K562 (cell line): ENCODE measurements around the gene TNPO3. TPM values are rescaled to one million over a fixed set of nuclear protein-coding genes. Genes with fewer than 3 reads are reported as not detected.

ENCODE experiments used
- ATAC-seq: fragments of 200-7000 bp; cut with Tn5 transposase; 3 replicates; pipeline ENCODE4 v1.9.1; 2020; ENCODE audit warnings: moderate library complexity
- BruUV-seq: library from RNA; stranded (reverse); fragments of 400-500 nt; replicated peaks from 2 replicates; lab custom pipeline; 2021; lab: Mats Ljungman, UMichigan
- CTCF ChIA-PET: fragments of 300-600 bp; formaldehyde crosslinking; extraction: SDS; loops from one replicate; lab custom pipeline; 2021; ENCODE audit warnings: low intra/inter-chr PET ratio; lab: Yijun Ruan, JAX
- POLR2A ChIA-PET: fragments of 300-600, 350-650 bp; sonication (Branson Sonifier 250); formaldehyde crosslinking; extraction: SDS; loops from one replicate; lab custom pipeline; 2021; ENCODE audit warnings: antibody characterized with exemption, inconsistent platforms; lab: Yijun Ruan, JAX
- DNase-seq, 4 experiments: peaks; one replicate each; pipeline versions ENCODE4 v3.0.0 to v3.0.0-alpha.2; 2011 to 2018; ENCODE audit warnings: low spot score in 3 of 4, mixed read lengths in 3 of 4; ENCODE audit errors: extremely low read depth in 1 of 4
- FAIRE-seq: peaks from 2 replicates; lab custom pipeline; 2011; peaks lifted over from hg19 to GRCh38; lab: Jason Lieb, UNC
- H2AFZ ChIP-seq: 2 replicates; pipeline ENCODE4 v1.6.0; 2011; ENCODE audit warnings: low read depth, low read length, control low read depth, inconsistent platforms
- H3K27ac ChIP-seq: fragments of 200-600 bp; 3 replicates; pipeline ENCODE4 v1.8.0; 2011; ENCODE audit warnings: low read depth, mild to moderate bottlenecking, control low read depth, inconsistent platforms, low read length, moderate library complexity, mixed read lengths; ENCODE audit errors: extremely low read depth
- H3K27me3 ChIP-seq, 2 experiments: fragments of 300-600 bp in 1 of 2; 2 replicates in 1 of 2; 3 replicates in 1 of 2; pipeline versions ENCODE4 v1.6.0 to v1.8.0; 2011; ENCODE audit warnings: inconsistent platforms in 2 of 2, low read length in 2 of 2, mild to moderate bottlenecking in 1 of 2, mixed read lengths in 1 of 2, moderate library complexity in 1 of 2; ENCODE audit not compliant: control insufficient read depth in 2 of 2, insufficient read depth in 2 of 2
- H3K36me3 ChIP-seq: fragments of 300-600 bp; 3 replicates; pipeline ENCODE4 v1.8.0; 2011; ENCODE audit warnings: mild to moderate bottlenecking, low read length, inconsistent platforms; ENCODE audit not compliant: control insufficient read depth, insufficient read depth
- H3K4me1 ChIP-seq, 2 experiments: fragments of 200-600 bp in 1 of 2; replicated peaks in 1 of 2; 2 replicates in 1 of 2; 3 replicates in 1 of 2; pipeline versions ENCODE4 v1.5.1 to v1.8.0; 2011; ENCODE audit warnings: inconsistent platforms in 2 of 2, low read length in 2 of 2, mild to moderate bottlenecking in 1 of 2, mixed read lengths in 1 of 2, moderate library complexity in 1 of 2; ENCODE audit not compliant: control insufficient read depth in 2 of 2, insufficient read depth in 2 of 2
- H3K4me2 ChIP-seq: 2 replicates; pipeline ENCODE4 v1.6.1; 2011; ENCODE audit warnings: low read length, control low read depth, inconsistent platforms, mixed read lengths; ENCODE audit not compliant: insufficient read depth
- H3K4me3 ChIP-seq: fragments of 200-600 bp; sonication (generic), shearing (Covaris generic); 2 replicates; pipeline ENCODE4 v1.5.1; 2016; ENCODE audit warnings: control low read depth, inconsistent platforms
- H3K79me2 ChIP-seq: fragments of 200-600 bp; 3 replicates; pipeline ENCODE4 v1.8.0; 2011; ENCODE audit warnings: low read length, inconsistent platforms; ENCODE audit not compliant: control insufficient read depth, insufficient read depth
- H3K9ac ChIP-seq, 2 experiments: 2 replicates each; pipeline versions ENCODE4 v1.6.0 to v1.6.1; 2011; ENCODE audit warnings: low read depth in 2 of 2, low read length in 2 of 2, control low read depth in 1 of 2, inconsistent platforms in 1 of 2, mild to moderate bottlenecking in 1 of 2, mixed read lengths in 1 of 2; ENCODE audit not compliant: insufficient read depth in 1 of 2
- H3K9me1 ChIP-seq: one replicate; pipeline ENCODE4 v1.6.0; 2011; ENCODE audit warnings: inconsistent platforms, mild to moderate bottlenecking, low read length, moderate library complexity; ENCODE audit not compliant: control insufficient read depth, insufficient read depth
- H3K9me3 ChIP-seq: replicated peaks from 2 replicates; pipeline ENCODE4 v1.5.1; 2011; ENCODE audit warnings: low read depth, low read length, inconsistent platforms; ENCODE audit not compliant: control insufficient read depth, insufficient read depth
- H4K20me1 ChIP-seq: replicated peaks from 2 replicates; pipeline ENCODE4 v1.6.1; 2011; ENCODE audit warnings: low read length, inconsistent platforms, mixed read lengths; ENCODE audit not compliant: control insufficient read depth, insufficient read depth
- ETS1 ChIP-seq: conservative IDR thresholded peaks from 2 replicates; pipeline ENCODE4 v1.6.1; 2011; ENCODE audit warnings: low read depth, mild to moderate bottlenecking, low read length; ENCODE audit not compliant: control insufficient read depth
- EZH2 ChIP-seq: IDR thresholded peaks from 2 replicates; pipeline ENCODE4 v1.6.1; 2012; ENCODE audit warnings: low read depth, mild to moderate bottlenecking, inconsistent platforms, low read length, borderline replicate concordance
- NBN ChIP-seq: fragments of 450-650 bp; IDR thresholded peaks from 2 replicates; pipeline ENCODE4 v1.6.1; 2016; ENCODE audit warnings: low read depth, mild to moderate bottlenecking
- NR2C1 ChIP-seq, 2 experiments: fragments of 450-650 bp; IDR thresholded peaks; 2 replicates each; pipeline ENCODE4 v1.6.1; 2017; ENCODE audit warnings: mild to moderate bottlenecking in 2 of 2, antibody characterized with exemption in 1 of 2, inconsistent platforms in 1 of 2, missing compliant biosample characterization in 1 of 2, missing genetic modification characterization in 1 of 2
- SMC3 ChIP-seq: conservative IDR thresholded peaks from 2 replicates; pipeline ENCODE4 v1.6.1; 2011; ENCODE audit warnings: low read depth, low read length, improper control_type of control experiment; ENCODE audit not compliant: insufficient read depth
- SPI1 ChIP-seq: IDR thresholded peaks from 2 replicates; pipeline ENCODE4 v1.6.1; 2011; ENCODE audit warnings: low read depth, low read length, control low read depth, borderline replicate concordance
- STAT6 ChIP-seq: sonication (generic); formaldehyde crosslinking; IDR thresholded peaks from 2 replicates; pipeline ENCODE4 v1.8.1; 2023; ENCODE audit warnings: mild to moderate bottlenecking, missing genetic modification reagents
- ZNF717 ChIP-seq: fragments of 250-450 bp; sonication (Bioruptor Pico); IDR thresholded peaks from 2 replicates; pipeline ENCODE4 v1.5.0; 2021
- whole genome bisulfite sequencing: fragments of 100-300 bp; shearing (Covaris generic); methylation state at CpG from one replicate; pipeline ENCODE4 v1.1.6; 2016; ENCODE audit warnings: low coverage, mixed read lengths; ENCODE audit not compliant: insufficient coverage; ENCODE audit errors: missing lambda C conversion rate; 5-methylcytosine and 5-hydroxymethylcytosine counted together
- in situ Hi-C: fragments of 300-500 bp; cut with MboI; formaldehyde crosslinking; loops from 4 replicates; pipeline ENCODE4 v1.15.0; 2018; ENCODE audit warnings: inconsistent platforms, mixed read lengths
- intact Hi-C: fragments of 100-400 bp; cut with micrococcal nuclease; formaldehyde crosslinking; loops from 2 replicates; pipeline ENCODE4 v1.14.2; 2022
- polyA plus RNA-seq, 8 experiments: library from polyadenylated mRNA; depleted of rRNA in 4 of 8; stranded (reverse) in 5 of 8; unstranded in 3 of 8; fragments of >200 nt; fragmentation: Nextera tagmentation in 2 of 8; fragmentation: Illumina TruSeq in 1 of 8; extraction: Ambion mirVana in 2 of 8; extraction: Trizol in 1 of 8; gene quantifications; 2 replicates each; pipeline versions ENCODE4 v1.2.1 to v1.2.3, GENCODE V29; 2011 to 2014; ENCODE audit warnings: inconsistent platforms in 1 of 8, missing spikeins in 1 of 8
- total RNA-seq, 7 experiments: library from RNA; depleted of rRNA in 6 of 7; stranded (reverse); fragments of >200 nt in 6 of 7; fragmentation: Illumina TruSeq in 2 of 7; extraction: Trizol in 2 of 7; gene quantifications; 2 replicates each; pipeline versions ENCODE4 v1.2.1 to v1.2.3, GENCODE V29; 2011 to 2021; ENCODE audit warnings: low replicate concordance in 1 of 7
- TF ChIP-seq, protein P1 (sequence below): fragments of 250-450 bp; sonication (Bioruptor Pico); IDR thresholded peaks from 2 replicates; pipeline ENCODE4 v1.9.0; 2021; ENCODE audit warnings: mild to moderate bottlenecking, inconsistent platforms

The TNPO3 gene
- total and polyA plus RNA-seq, 9 of the 15 experiments (the other 6 are each of a cell fraction or from before 2014, with no cell fraction given), result 35.8 to 125 (median 110) TPM

DNA sequence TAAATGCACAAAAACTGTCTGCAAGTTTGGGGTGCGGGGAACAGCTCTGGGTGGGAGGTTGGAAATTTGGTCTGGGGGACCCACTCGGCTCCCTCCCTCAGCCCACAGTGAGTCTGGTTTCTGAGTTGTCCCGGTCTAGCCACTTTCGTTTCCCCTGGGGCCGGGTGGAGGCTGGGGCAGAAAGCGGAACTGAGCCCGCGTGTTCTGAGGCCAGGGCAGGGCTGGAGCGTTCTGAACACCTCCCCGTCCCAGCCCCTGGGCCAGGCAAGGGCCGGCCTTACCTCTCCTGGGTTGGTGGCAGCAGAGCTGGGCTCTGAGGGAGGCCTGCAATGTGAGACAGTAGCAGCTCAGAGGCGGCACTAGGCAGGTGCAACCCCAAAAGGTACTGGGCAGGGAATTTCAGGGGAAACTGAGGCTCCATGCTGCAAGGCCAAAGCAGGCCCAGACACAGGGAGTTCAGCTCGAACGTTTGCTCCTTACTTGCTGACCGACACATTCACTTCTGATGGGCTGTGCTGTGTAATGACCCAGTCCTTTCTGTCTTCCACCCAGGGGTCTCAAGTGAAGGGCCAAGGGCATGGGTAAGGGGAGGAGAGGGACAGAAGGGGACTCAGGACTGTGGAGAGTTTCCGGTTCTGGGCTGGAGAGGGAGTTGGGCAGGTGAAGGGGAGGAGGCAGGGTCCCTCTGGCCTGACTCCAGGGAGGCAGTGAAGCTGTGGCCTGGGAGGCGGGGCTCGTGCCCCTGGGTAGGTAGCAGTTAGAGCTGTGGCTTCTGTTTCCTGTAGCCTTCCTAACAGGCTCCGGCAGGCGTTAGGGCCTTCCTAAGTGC, 114.2 kb downstream of the TNPO3 start:
- Histone ChIP-seq H3K27ac (no peak overlapping the region), H3K4me3 (no peak overlapping the region), H3K9me1 (no peaks in the 10 kb centered on the region), H3K4me2 (peak overlapping the region; percentile 9; the same call in 1 of the 2 replicates), H4K20me1 (peaks cover 10% of the 10 kb centered on the region), H3K36me3 (no peaks in the 10 kb centered on the region), H3K27me3 (peaks cover 60 to 71% of the 10 kb centered on the region in 2 experiments), H3K4me1 (peaks cover 0 to 33% of the 10 kb centered on the region in 2 experiments; a peak in 2 of 5 replicates), H3K9ac (peak overlapping the region in 1 of 2 experiments; percentile 28; a peak in 1 of 4 replicates), H2AFZ (peak overlapping the region; percentile 6; the same call in 1 of the 2 replicates), H3K9me3 (no peaks in the 10 kb centered on the region), H3K79me2 (no peaks in the 10 kb centered on the region)
- FAIRE-seq (no peak), ATAC-seq (peak; percentile 54), DNase-seq (no peak)
- CTCF ChIA-PET, result no interaction called here
- WGBS, result 11% methylated on average over 19 of the region's 20 CpGs
- POLR2A ChIA-PET, result interaction anchor here (0.7 to 1.8 kb wide), 6 partner anchors 8 to 418 kb away, joined by 3 to 8 read pairs (median 4); partner anchors contain the start of gene TNPO3
- in situ Hi-C loops (no loop called here), intact Hi-C loops (no loop called here)
- no TSS peak for BruUV-seq
- TF ChIP-seq, protein P1, sequence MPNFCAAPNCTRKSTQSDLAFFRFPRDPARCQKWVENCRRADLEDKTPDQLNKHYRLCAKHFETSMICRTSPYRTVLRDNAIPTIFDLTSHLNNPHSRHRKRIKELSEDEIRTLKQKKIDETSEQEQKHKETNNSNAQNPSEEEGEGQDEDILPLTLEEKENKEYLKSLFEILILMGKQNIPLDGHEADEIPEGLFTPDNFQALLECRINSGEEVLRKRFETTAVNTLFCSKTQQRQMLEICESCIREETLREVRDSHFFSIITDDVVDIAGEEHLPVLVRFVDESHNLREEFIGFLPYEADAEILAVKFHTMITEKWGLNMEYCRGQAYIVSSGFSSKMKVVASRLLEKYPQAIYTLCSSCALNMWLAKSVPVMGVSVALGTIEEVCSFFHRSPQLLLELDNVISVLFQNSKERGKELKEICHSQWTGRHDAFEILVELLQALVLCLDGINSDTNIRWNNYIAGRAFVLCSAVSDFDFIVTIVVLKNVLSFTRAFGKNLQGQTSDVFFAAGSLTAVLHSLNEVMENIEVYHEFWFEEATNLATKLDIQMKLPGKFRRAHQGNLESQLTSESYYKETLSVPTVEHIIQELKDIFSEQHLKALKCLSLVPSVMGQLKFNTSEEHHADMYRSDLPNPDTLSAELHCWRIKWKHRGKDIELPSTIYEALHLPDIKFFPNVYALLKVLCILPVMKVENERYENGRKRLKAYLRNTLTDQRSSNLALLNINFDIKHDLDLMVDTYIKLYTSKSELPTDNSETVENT (CRISPR knock-in tag), result no peak
- peak; percentile 92 for TF ChIP-seq SPI1
- TF ChIP-seq NBN, result no peak
- TF ChIP-seq ZNF717 (CRISPR knock-in tag), result no peak
- no peak for TF ChIP-seq NR2C1 (IDR thresholded peaks at IDR 0.05)
- TF ChIP-seq NR2C1 (tag; IDR thresholded peaks at IDR 0.05), result no peak
- TF ChIP-seq STAT6 (CRISPR knock-in tag), result no peak
- TF ChIP-seq SMC3, result 0 out of 2 replicates have a peak, but pooled peaks have one; percentile 3
- no peak for TF ChIP-seq ETS1
- TF ChIP-seq EZH2, result 0 out of 2 replicates have a peak, but pooled peaks have one; percentile 66
